Activated effector memory CD4-positive, alpha-beta T cell treated with Interleukin-2 at 50 U/mL for 16 hours (primary cell): ENCODE data around the gene PDIA2.
"Not testable (repeated sequence)": the region's sequence is repeated elsewhere in the genome, so short reads cannot be mapped to it uniquely, and the experiment has no call there.

Experiments
- DNase-seq: peaks from one replicate; pipeline ENCODE4 v3.0.0-alpha.2; 2020

The PDIA2 gene

GRCh38 chr16:301950-302349 lies 19.0 kb downstream of the PDIA2 start:
- DNase-seq, result no peak

GRCh38 chr16:303760-304505 lies 21.0 kb downstream of the PDIA2 start:
- DNase-seq, result no peak

- no peak for DNase-seq
Measured at GRCh38 chr16:305916-306626, 23.1 kb downstream of the PDIA2 start.

- DNase-seq, result no peak
Measured at GRCh38 chr16:306911-307370, 24.0 kb downstream of the PDIA2 start.

- no peak for DNase-seq
Measured at GRCh38 chr16:307691-308312, 24.8 kb downstream of the PDIA2 start.

- DNase-seq, result no peak
Measured at GRCh38 chr16:309476-309875, 26.5 kb downstream of the PDIA2 start.

GRCh38 chr16:311725-312124 lies 28.8 kb downstream of the PDIA2 start:
- no peak for DNase-seq

- DNase-seq, result no peak
Measured at GRCh38 chr16:314351-314750, 31.4 kb downstream of the PDIA2 start.

GRCh38 chr16:314795-315299 lies 31.9 kb downstream of the PDIA2 start:
- no peak for DNase-seq

GRCh38 chr16:316741-317464 lies 33.9 kb downstream of the PDIA2 start:
- no peak for DNase-seq

- DNase-seq, result no peak
Measured at GRCh38 chr16:317583-317982, 34.6 kb downstream of the PDIA2 start.

GRCh38 chr16:318628-319027 lies 35.7 kb downstream of the PDIA2 start:
- DNase-seq, result no peak

- DNase-seq, result no peak
Measured at GRCh38 chr16:320206-320605, 37.2 kb downstream of the PDIA2 start.

- no peak for DNase-seq
Measured at GRCh38 chr16:321532-321931, 38.6 kb downstream of the PDIA2 start.

- DNase-seq, result no peak
Measured at GRCh38 chr16:322476-323143, 39.6 kb downstream of the PDIA2 start.

GRCh38 chr16:324201-324450 lies 41.2 kb downstream of the PDIA2 start:
- no peak for DNase-seq

- peak; percentile 67 for DNase-seq
Measured at GRCh38 chr16:324451-325334, 41.7 kb downstream of the PDIA2 start.

- DNase-seq, result no peak
Measured at GRCh38 chr16:325375-326145, 42.6 kb downstream of the PDIA2 start.

GRCh38 chr16:330741-331140 lies 47.8 kb downstream of the PDIA2 start:
- no peak for DNase-seq

- not testable (repeated sequence) for DNase-seq
Measured at GRCh38 chr16:331181-331814, 48.3 kb downstream of the PDIA2 start.
